Stimulated activated CD4-positive, alpha-beta T cell treated with anti-CD3 and anti-CD28 coated beads, Interleukin-4, amount 100 ng/mL, for 48 hours (primary cell): ENCODE measurements around the gene ITGB8.
A peak's percentile ranks its signal among the peaks of the same experiment; 100 is the strongest.
"Not testable (repeated sequence)": the region's sequence is repeated elsewhere in the genome, so short reads cannot be mapped to it uniquely, and the experiment has no call there.

Source experiments
- DNase-seq, 2 donors: peaks; one replicate each; pipeline ENCODE4 v3.0.0-alpha.2; 2020; ENCODE audit warnings: low read depth in 2 of 2

ITGB8 gene

GRCh38 chr7:20330239-20330927, at the start of gene ITGB8:
TSS of gene ITGB8 (plus strand) at chr7:20330900. CDS start at chr7:20331807, 907 bp downstream.
- peak; percentile 72 to 75 for DNase-seq

- no peak for DNase-seq
Observed at GRCh38 chr7:20282959-20283358, 47.7 kb upstream of the ITGB8 start.

GRCh38 chr7:20283385-20283784, 47.3 kb upstream of the ITGB8 start:
- no peak for DNase-seq

DNA sequence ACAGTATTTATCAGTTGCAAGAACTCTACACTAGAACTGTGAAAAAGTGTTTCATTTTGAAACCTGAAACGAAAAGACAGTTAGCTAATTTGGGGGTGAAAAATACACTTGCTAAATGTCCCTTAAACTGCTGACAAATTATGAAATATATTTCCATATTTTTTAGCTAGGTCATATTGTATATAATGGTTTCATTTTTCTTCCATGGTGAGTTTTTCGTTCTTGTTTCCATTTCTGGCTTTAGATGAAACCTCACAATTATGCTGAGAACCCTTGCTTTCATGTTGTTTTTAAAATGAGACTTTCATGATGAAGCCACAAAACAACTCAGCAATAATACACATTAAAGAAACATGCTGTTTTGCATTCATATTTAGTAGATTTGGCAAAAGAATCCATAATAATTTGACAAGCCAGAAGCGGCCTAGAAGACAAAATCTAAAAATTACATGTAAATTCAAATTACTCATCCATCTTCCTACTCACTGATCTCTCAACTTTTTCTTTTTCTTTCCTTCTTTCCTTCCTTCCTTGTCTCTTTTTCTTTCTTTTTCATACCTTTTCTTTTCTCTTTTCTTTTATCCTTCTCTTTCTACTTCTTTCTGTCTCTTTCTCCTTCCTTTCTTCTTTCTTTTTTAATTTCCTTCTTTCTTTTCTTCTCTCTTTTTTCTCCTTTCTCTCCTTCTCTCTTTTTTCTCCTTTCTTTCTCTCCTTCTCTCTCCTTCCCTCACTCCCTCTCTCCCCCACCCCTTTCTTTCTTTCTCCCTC, 46.5 kb upstream of the ITGB8 start:
- DNase-seq, result no peak

- DNase-seq, result no peak
Observed at GRCh38 chr7:20284771-20285143, 45.9 kb upstream of the ITGB8 start.

GRCh38 chr7:20287317-20287716, 43.4 kb upstream of the ITGB8 start:
- DNase-seq, result no peak

GRCh38 chr7:20288036-20288435, 42.7 kb upstream of the ITGB8 start:
- no peak for DNase-seq

DNA sequence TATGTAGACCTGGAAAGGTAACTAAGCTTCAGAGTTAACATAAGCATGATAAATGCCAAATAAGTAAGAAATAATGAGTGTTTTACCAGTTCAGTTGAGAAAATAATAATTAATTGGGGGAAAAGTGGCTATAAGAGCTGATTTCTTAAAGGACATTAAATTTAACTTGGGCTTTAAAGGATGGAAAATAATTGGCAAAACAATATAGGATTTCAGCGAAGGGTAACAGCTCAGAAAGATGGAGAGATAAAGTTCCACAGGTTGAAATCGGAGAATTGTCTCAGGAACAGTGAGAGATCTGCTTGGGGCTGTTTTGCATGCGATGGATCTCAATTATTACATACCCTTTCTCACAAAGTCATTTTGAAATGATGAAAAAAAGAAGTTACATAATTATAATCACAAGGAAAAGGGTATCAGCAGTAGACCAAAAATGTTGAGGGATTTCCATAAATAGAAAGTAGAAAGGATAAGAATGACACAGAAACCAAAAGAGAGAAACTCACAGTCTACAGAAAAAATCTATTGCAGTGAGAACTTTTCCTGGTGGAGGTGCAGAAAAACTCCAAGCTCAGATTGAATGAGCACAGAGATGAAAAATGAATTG, 40.1 kb upstream of the ITGB8 start:
- DNase-seq, result no peak

- DNase-seq, result no peak
Observed at GRCh38 chr7:20293336-20293735, 37.4 kb upstream of the ITGB8 start.

- DNase-seq, result no peak
Observed at GRCh38 chr7:20296444-20296843, 34.3 kb upstream of the ITGB8 start.

GRCh38 chr7:20296901-20297300, 33.8 kb upstream of the ITGB8 start:
- no peak for DNase-seq

DNA sequence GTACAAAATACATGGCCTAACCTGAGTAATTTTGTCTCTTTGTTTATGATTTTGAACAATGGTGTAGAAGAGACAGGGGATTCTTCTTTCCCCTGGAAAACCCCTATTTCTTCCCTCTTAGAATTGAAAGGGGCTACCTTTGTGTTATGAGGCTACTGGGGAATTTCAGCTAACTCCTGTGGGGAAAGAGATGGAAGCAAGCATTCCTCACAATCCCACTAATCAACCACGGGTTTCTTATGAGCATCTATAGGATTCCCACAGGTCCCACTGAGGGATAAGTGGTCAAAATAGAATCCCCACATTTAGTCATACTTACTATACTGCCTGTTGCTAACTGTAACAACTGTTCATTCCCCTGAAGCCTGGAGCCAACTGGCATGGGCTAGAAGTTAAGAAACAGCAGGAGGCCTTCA, 32.2 kb upstream of the ITGB8 start:
- DNase-seq, result no peak

GRCh38 chr7:20299145-20299544, 31.6 kb upstream of the ITGB8 start:
- DNase-seq, result no peak

DNA sequence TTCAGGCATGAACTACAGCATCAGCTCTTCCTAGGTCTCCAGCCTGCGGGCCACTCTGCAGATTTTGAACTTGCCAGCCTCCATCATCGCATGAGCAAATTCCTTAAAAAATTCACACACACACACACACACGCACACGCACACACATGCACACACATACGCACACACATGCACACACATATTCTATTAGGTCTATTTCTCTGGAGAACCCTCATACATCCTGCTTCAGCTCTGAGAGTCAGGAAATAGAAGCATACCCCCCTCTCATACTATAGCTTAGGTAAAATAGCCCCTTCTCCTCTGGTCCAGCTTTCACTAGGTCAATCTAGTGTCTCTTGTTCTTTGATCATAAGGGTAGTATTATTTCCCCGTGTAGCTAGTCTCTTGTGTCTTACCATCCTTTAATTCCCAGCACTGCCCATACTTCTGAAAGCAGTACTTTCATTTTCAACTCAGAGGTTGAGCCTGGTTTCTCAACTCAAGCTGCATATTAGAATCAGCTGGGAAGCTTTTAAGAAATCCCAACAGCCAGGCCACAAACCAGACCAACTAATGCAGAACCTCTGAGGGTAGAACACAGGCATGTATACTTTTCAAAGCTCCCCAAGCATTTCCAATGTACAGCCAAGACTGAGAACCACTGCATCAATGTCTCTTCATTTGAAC, 30.9 kb upstream of the ITGB8 start:
- DNase-seq, result no peak

DNA sequence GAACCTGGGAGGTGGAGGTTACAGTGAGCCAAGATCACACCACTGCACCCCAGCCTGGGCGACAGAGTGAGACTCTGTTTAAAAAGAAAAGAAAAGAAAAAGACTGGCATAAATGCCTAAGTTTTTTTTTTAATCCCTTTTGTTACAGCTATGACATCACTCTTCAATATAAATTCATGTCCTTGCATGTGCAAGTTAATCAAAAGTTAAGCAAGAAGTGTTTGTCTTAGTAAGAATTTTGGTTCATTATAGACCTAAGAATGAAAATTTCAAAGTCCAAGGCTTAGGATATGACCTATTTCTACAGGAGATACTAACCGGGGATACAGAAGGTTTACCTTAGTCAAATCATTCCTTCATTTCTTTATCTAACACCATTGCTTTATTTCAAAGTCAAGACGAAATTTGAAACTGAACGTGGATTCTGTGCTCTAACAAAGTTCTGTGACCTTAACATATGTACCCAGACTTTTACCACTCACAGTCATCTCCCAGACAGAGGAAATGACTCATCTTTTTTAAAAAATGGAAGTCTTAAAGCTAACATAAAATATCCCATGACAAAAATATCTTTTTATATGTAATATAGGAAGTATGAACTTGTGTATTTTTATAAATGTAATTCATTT, 29.3 kb upstream of the ITGB8 start:
- DNase-seq, result no peak

- not testable (repeated sequence) for DNase-seq
Observed at GRCh38 chr7:20302300-20302699, 28.4 kb upstream of the ITGB8 start.

DNA sequence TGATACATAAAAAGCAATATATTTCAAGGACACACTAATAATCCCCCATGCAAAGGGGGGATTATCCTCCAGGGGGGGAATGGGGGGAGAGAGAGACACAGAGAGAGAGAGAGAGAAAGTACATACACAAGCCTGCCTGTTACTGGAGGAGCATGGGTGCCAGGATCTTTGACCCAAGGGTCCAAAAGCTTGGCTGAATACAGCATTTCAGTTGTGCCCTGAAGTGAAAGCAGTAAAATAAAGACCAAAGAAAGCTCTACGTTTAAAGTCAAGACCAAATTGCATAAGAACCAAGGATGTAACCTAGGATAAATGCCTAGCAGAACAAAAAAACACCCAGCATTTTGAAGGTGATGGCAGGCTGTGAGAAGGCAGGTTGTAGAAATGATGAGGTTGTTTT, 27.8 kb upstream of the ITGB8 start:
- no peak for DNase-seq

- no peak for DNase-seq
Observed at GRCh38 chr7:20304366-20304765, 26.3 kb upstream of the ITGB8 start.

DNA sequence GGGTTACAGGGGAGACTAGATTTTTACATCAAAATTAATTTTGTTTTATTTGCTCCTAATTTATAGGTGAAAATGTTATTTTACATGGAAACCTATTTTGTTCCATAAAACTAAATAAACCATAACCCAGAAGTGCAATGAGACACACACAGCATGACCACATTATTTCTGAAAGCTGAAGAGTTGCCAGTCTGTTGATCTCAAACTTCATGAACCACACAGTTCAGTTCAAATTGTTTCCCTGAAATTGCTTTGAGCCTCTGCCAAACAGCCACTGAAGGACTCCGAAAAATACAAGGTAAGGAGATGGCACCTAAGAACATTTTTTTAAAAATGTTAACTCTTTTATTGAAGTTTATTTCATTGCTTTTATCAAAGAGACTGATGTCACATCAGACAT, 25.0 kb upstream of the ITGB8 start:
- DNase-seq, result no peak

- DNase-seq, result no peak
Observed at GRCh38 chr7:20306180-20306946, 24.3 kb upstream of the ITGB8 start.

- no peak for DNase-seq
Observed at GRCh38 chr7:20307119-20307518, 23.6 kb upstream of the ITGB8 start.
